Esophagus muscularis mucosa (tissue), 3 donors: ENCODE data around the gene CENPO.

Experiments used
- POLR2A ChIP-seq: fragments of 450-650 bp; IDR thresholded peaks from one replicate; pipeline ENCODE4 v1.6.1; 2017; ENCODE audit warnings: antibody characterized with exemption, moderate library complexity, mild to moderate bottlenecking, low read depth
- TF ChIP-seq, protein P1 (sequence below), 3 experiments: fragments of 200-600 bp in 2 of 3; fragments of 450-650 bp in 1 of 3; sonication (generic) in 2 of 3; IDR thresholded peaks; one replicate each; pipeline ENCODE4 v1.5.1; 2017 to 2019; ENCODE audit warnings: antibody characterized with exemption in 3 of 3, mild to moderate bottlenecking in 2 of 3, moderate library complexity in 1 of 3

DNA sequence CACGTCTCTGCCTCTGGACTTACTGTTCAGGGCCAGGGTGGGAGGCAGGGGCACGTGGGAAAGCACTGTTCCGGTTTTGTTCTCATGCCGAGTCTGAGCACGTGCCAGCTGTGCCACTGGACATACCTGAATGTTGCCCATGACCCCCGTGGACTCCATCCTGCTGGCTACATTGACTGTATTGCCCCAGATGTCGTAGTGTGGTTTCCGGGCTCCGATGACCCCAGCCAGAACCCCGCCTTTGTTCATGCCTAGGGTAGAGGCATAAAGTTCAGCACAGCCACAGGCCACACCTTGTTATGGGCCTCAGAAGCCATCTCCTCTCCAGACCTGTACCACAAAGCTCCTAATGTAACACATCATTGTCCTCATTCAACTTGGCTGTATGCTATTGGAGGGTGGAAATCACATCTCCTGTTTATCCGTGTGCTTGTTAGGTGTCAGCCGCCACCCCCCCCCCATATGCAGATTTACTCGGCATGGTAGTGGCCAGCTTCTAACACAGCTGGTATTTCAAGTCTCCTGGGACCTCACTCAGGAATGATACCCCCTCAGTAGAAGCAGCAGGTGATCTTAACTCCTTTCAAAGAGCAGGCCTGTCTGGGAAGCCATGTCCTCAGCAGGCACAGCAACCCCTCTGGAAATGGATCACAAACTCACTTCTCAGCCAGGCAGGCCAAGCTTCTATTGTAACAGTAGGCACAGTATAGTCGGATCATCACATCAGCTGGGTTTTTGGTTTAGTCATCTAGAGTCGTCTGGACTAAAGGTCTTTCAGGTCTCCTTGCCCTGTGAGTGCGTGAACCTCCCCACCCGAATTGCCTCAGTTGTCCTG, 27.6 kb downstream of the CENPO start:
- TF ChIP-seq, protein P1, sequence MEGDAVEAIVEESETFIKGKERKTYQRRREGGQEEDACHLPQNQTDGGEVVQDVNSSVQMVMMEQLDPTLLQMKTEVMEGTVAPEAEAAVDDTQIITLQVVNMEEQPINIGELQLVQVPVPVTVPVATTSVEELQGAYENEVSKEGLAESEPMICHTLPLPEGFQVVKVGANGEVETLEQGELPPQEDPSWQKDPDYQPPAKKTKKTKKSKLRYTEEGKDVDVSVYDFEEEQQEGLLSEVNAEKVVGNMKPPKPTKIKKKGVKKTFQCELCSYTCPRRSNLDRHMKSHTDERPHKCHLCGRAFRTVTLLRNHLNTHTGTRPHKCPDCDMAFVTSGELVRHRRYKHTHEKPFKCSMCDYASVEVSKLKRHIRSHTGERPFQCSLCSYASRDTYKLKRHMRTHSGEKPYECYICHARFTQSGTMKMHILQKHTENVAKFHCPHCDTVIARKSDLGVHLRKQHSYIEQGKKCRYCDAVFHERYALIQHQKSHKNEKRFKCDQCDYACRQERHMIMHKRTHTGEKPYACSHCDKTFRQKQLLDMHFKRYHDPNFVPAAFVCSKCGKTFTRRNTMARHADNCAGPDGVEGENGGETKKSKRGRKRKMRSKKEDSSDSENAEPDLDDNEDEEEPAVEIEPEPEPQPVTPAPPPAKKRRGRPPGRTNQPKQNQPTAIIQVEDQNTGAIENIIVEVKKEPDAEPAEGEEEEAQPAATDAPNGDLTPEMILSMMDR (IDR thresholded peaks at IDR 0.05): no peak
- TF ChIP-seq POLR2A: no peak
